Lower leg skin (tissue), 4 donors: ENCODE data around the gene NRGN. TPM values are rescaled to one million over a fixed set of nuclear protein-coding genes. Genes with fewer than 3 reads are reported as not detected.
"Not testable (repeated sequence)": the region's sequence is repeated elsewhere in the genome, so short reads cannot be mapped to it uniquely, and the experiment has no call there.

Source experiments
- DNase-seq, 2 donors: peaks; one replicate each; pipeline ENCODE4 v3.0.0-alpha.2; 2019; ENCODE audit warnings: low spot score in 2 of 2
- H3K4me3 ChIP-seq: fragments of 200-600 bp; sonication (generic); 2 replicates; pipeline ENCODE4 v1.5.1; 2017; ENCODE audit warnings: mild to moderate bottlenecking, low read depth; ENCODE audit not compliant: poor library complexity, severe bottlenecking
- CTCF ChIP-seq, 3 donors: fragments of 450-650 bp; IDR thresholded peaks; one replicate each; pipeline ENCODE4 v1.5.1; 2016; ENCODE audit warnings: antibody characterized with exemption in 3 of 3, mild to moderate bottlenecking in 3 of 3, moderate library complexity in 2 of 3
- POLR2A ChIP-seq, 2 donors: fragments of 450-650 bp; IDR thresholded peaks; one replicate each; pipeline ENCODE4 v1.6.1; 2016 to 2017; ENCODE audit warnings: antibody characterized with exemption in 2 of 2, mild to moderate bottlenecking in 1 of 2, moderate library complexity in 1 of 2
- WGBS, 2 donors: methylation state at CpG; one replicate each; pipeline ENCODE4 v1.1.5; 2018; 5-methylcytosine and 5-hydroxymethylcytosine counted together
- intact Hi-C: fragments of 100-400 bp; cut with DNase I; formaldehyde crosslinking; loops from one replicate; pipeline ENCODE4 v1.15.0; 2023; ENCODE audit warnings: low total_unique reads
- total RNA-seq, 4 donors: library from RNA; depleted of rRNA; stranded (reverse); fragments of >200 nt; gene quantifications; one replicate each; pipeline ENCODE4 v1.1.0, GENCODE V29; 2016

NRGN gene
- total RNA-seq, 4 donors from 2014 or later = 0.56 to 0.84 TPM; not detected in 2

GRCh38 chr11:124763156-124763947 is 23.6 kb downstream of the NRGN start:
- peak; percentile 66 to 95 for DNase-seq
- TF ChIP-seq POLR2A (IDR thresholded peaks at IDR 0.05) (no peak), CTCF (IDR thresholded peaks at IDR 0.05) (no peak)
- H3K4me3 ChIP-seq = peak overlapping the region; percentile 30
- intact Hi-C loops = loop anchor here (5.0 kb wide), 1 partner anchor 91 kb away; the partner anchor contains the start of genes SIAE and SPA17
- 8% methylated on average over 21 of the region's 21 CpGs for WGBS, 2 donors

GRCh38 chr11:124766156-124766555 is 26.4 kb downstream of the NRGN start:
- no peak for DNase-seq
- intact Hi-C loops = no loop called here
- no peak overlapping the region for H3K4me3 ChIP-seq
- 94% methylated on average over 2 of the region's 2 CpGs for WGBS, 2 donors
- TF ChIP-seq POLR2A (IDR thresholded peaks at IDR 0.05) (no peak), CTCF (IDR thresholded peaks at IDR 0.05) (no peak)

- no peak for TF ChIP-seq CTCF (IDR thresholded peaks at IDR 0.05)
- no peak for TF ChIP-seq POLR2A (IDR thresholded peaks at IDR 0.05)
- intact Hi-C loops = no loop called here
- WGBS, 2 donors = 88 to 91% methylated on average over 8 of the region's 8 CpGs
- no peak overlapping the region for H3K4me3 ChIP-seq
- DNase-seq = no peak
These were observed 29.2 kb downstream of the NRGN start for GRCh38 chr11:124768914-124769313.

GRCh38 chr11:124769806-124770774 is 30.3 kb downstream of the NRGN start:
- WGBS, 2 donors = 97 to 99% methylated on average over 8 of the region's 8 CpGs

GRCh38 chr11:124770959-124771358 is 31.2 kb downstream of the NRGN start:
- DNase-seq, H3K4me3 ChIP-seq, intact Hi-C loops: not testable (repeated sequence)
- 93 to 94% methylated on average over 6 of the region's 6 CpGs for WGBS, 2 donors

More at GRCh38 chr11:124769806-124770774, 30.3 kb downstream of the NRGN start:
- H3K4me3 ChIP-seq = no peak overlapping the region
- DNase-seq = no peak
- TF ChIP-seq POLR2A (IDR thresholded peaks at IDR 0.05) = no peak
- TF ChIP-seq CTCF (IDR thresholded peaks at IDR 0.05) = no peak
- intact Hi-C loops = no loop called here
